ENCODE results near the gene PAX3. TPM values are rescaled to one million over a fixed set of nuclear protein-coding genes. Genes with fewer than 3 reads are reported as not detected.

PAX3 gene
- total and polyA plus RNA-seq, 2 experiments from 2014 or later: not detected

GRCh38 chr2:222208010-222208690 is 90.6 kb downstream of the PAX3 start:
- no peaks in the 10 kb centered on the region for H3K36me3 ChIP-seq (ENCODE audit: low read depth)
- no peaks in the 10 kb centered on the region for H3F3A ChIP-seq (ENCODE audit: insufficient read depth)
- no peaks in the 10 kb centered on the region for H3K4me1 ChIP-seq (ENCODE audit: insufficient read depth)
- no peak overlapping the region for H3K4me3 ChIP-seq
- no peak overlapping the region for H3K4me2 ChIP-seq (ENCODE audit: unreplicated experiment)
- no peak for DNase-seq
- H4K20me1 ChIP-seq (ENCODE audit: insufficient read depth): no peaks in the 10 kb centered on the region
- H3K79me2 ChIP-seq (ENCODE audit: insufficient read depth): no peaks in the 10 kb centered on the region
- H3K27ac ChIP-seq: no peak overlapping the region
- H3K9me3 ChIP-seq (ENCODE audit: low read depth): no peaks in the 10 kb centered on the region
- TF ChIP-seq EZH2 (IDR thresholded peaks at IDR 0.05; ENCODE audit: insufficient read depth, poor library complexity, severe bottlenecking) (no peak), EZH2phosphoT487 (IDR thresholded peaks at IDR 0.05; ENCODE audit: insufficient read depth, low read depth) (no peak)
- no peak overlapping the region for H3K9ac ChIP-seq
- in situ Hi-C loops (cut with MboI): no loop called here
- no peaks in the 10 kb centered on the region for H3K27me3 ChIP-seq (replicated peaks; ENCODE audit: insufficient read depth)
- H2AFZ ChIP-seq: no peak overlapping the region
- H3K9me2 ChIP-seq (ENCODE audit: insufficient read depth): no peaks in the 10 kb centered on the region
- 58 to 66% methylated on average over 4 of the region's 4 CpGs for WGBS, 2 experiments (ENCODE audit: low coverage in 1 of 2, low lambda C conversion rate in 2 of 2, missing lambda C conversion rate in 2 of 2)

DNA sequence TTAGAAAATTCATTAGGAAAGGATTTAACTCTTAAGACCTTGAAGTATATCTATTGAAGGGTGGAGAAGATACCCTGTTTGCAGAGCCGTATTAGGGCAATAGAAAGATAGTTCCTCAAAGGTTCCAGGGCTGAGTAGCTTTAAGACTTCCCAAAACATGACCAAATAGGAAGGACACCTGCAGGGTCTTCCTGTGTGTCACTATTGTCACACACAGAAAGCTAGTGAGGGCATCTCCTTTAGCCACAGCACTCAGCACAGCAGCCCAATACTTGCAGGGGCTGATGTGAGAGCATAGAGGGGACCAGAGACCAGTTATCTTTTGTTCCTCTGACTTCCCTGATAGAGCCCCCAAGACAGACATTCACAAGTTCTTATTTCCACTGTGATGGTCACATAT is 93.7 kb downstream of the PAX3 start:
- Histone ChIP-seq H3K27ac (no peak overlapping the region), H3K9me3 (ENCODE audit: low read depth) (no peaks in the 10 kb centered on the region), H3K27me3 (replicated peaks; ENCODE audit: insufficient read depth) (no peaks in the 10 kb centered on the region), H3K4me2 (ENCODE audit: unreplicated experiment) (no peak overlapping the region), H3K36me3 (ENCODE audit: low read depth) (no peaks in the 10 kb centered on the region), H2AFZ (no peak overlapping the region), H4K20me1 (ENCODE audit: insufficient read depth) (no peaks in the 10 kb centered on the region), H3K79me2 (ENCODE audit: insufficient read depth) (no peaks in the 10 kb centered on the region), H3K4me1 (ENCODE audit: insufficient read depth) (no peaks in the 10 kb centered on the region), H3K9ac (no peak overlapping the region), H3F3A (ENCODE audit: insufficient read depth) (no peaks in the 10 kb centered on the region), H3K4me3 (no peak overlapping the region), H3K9me2 (ENCODE audit: insufficient read depth) (no peaks in the 10 kb centered on the region)
- in situ Hi-C loops (cut with MboI): no loop called here
- WGBS, 2 experiments (ENCODE audit: low coverage in 1 of 2, low lambda C conversion rate in 2 of 2, missing lambda C conversion rate in 2 of 2): 8 to 14% methylated on average over 1 of the region's 1 CpG
- TF ChIP-seq EZH2phosphoT487 (IDR thresholded peaks at IDR 0.05; ENCODE audit: insufficient read depth, low read depth) (no peak), EZH2 (IDR thresholded peaks at IDR 0.05; ENCODE audit: insufficient read depth, poor library complexity, severe bottlenecking) (no peak)
- DNase-seq: no peak

DNA sequence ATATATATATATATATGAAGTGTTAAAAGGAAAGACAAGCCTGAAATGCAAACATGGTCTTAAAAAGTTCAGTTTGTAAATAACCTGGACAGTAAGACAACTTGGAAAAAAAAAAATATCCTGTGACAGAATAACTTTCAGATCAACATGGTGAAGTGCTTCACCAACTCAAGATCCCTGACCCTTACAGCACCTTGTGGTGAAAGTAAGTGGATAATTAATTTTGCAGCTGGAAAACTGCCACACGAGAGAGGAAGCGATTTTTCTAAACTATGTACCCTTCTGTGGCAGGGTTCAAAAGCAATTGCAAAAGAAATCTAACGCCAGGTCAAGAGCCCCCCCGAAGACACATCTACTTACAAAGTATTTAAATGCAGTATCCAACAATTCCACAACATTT is 95.8 kb downstream of the PAX3 start:
- Histone ChIP-seq H3F3A (ENCODE audit: insufficient read depth) (no peaks in the 10 kb centered on the region), H3K9ac (no peak overlapping the region), H3K4me1 (ENCODE audit: insufficient read depth) (no peaks in the 10 kb centered on the region), H3K79me2 (ENCODE audit: insufficient read depth) (no peaks in the 10 kb centered on the region), H3K9me2 (ENCODE audit: insufficient read depth) (no peaks in the 10 kb centered on the region), H3K4me2 (ENCODE audit: unreplicated experiment) (no peak overlapping the region), H3K36me3 (ENCODE audit: low read depth) (no peaks in the 10 kb centered on the region), H2AFZ (no peak overlapping the region), H4K20me1 (ENCODE audit: insufficient read depth) (no peaks in the 10 kb centered on the region), H3K27ac (no peak overlapping the region), H3K27me3 (replicated peaks; ENCODE audit: insufficient read depth) (no peaks in the 10 kb centered on the region), H3K9me3 (ENCODE audit: low read depth) (no peaks in the 10 kb centered on the region), H3K4me3 (no peak overlapping the region)
- TF ChIP-seq EZH2 (IDR thresholded peaks at IDR 0.05; ENCODE audit: insufficient read depth, poor library complexity, severe bottlenecking) (no peak), EZH2phosphoT487 (IDR thresholded peaks at IDR 0.05; ENCODE audit: insufficient read depth, low read depth) (no peak)
- no peak for DNase-seq
- in situ Hi-C loops (cut with MboI): no loop called here
- 7 to 8% methylated on average over 4 of the region's 4 CpGs for WGBS, 2 experiments (ENCODE audit: low coverage in 1 of 2, low lambda C conversion rate in 2 of 2, missing lambda C conversion rate in 2 of 2)

DNA sequence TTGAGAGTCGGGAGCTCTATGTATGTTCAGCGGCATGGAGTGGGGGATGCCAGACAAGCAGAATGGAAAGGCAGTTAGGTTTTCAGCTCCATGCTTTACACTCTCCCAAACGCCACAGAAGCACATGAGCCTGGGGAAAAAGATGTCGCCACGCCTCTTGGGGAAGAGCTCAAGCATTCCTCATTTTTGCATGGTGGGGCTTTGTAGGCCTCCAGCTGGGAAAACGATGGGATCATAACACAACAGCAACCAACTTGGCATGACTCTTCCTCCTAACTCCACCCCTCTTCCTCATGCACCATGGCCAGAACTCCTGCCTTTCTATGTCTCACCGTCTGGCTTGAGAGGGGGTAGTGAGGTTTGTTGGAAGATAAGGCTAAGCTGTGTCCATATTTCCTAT is 102.6 kb downstream of the PAX3 start:
- no peak overlapping the region for H3K4me3 ChIP-seq
- no peak for DNase-seq
- no peaks in the 10 kb centered on the region for H4K20me1 ChIP-seq (ENCODE audit: insufficient read depth)
- 8 to 14% methylated on average over 7 of the region's 7 CpGs for WGBS, 2 experiments (ENCODE audit: low coverage in 1 of 2, low lambda C conversion rate in 2 of 2, missing lambda C conversion rate in 2 of 2)
- in situ Hi-C loops (cut with MboI): no loop called here
- no peak overlapping the region for H3K4me2 ChIP-seq (ENCODE audit: unreplicated experiment)
- H2AFZ ChIP-seq: no peak overlapping the region
- H3K4me1 ChIP-seq (ENCODE audit: insufficient read depth): no peaks in the 10 kb centered on the region
- H3K9ac ChIP-seq: no peak overlapping the region
- H3K9me3 ChIP-seq (ENCODE audit: low read depth): no peaks in the 10 kb centered on the region
- H3K36me3 ChIP-seq (ENCODE audit: low read depth): no peaks in the 10 kb centered on the region
- H3F3A ChIP-seq (ENCODE audit: insufficient read depth): no peaks in the 10 kb centered on the region
- no peaks in the 10 kb centered on the region for H3K27me3 ChIP-seq (replicated peaks; ENCODE audit: insufficient read depth)
- H3K79me2 ChIP-seq (ENCODE audit: insufficient read depth): no peaks in the 10 kb centered on the region
- H3K9me2 ChIP-seq (ENCODE audit: insufficient read depth): no peaks in the 10 kb centered on the region
- H3K27ac ChIP-seq: no peak overlapping the region
- TF ChIP-seq EZH2 (IDR thresholded peaks at IDR 0.05; ENCODE audit: insufficient read depth, poor library complexity, severe bottlenecking) (no peak), EZH2phosphoT487 (IDR thresholded peaks at IDR 0.05; ENCODE audit: insufficient read depth, low read depth) (no peak)
